Mesendoderm (in vitro differentiated cells): ENCODE data around the gene SMTN.
A peak's percentile ranks its signal among the peaks of the same experiment; 100 is the strongest.

Experiments
- DNase-seq: peaks from one replicate; pipeline ENCODE4 v3.0.0; 2013
- H2AK5ac ChIP-seq: 2 replicates; pipeline ENCODE4 v1.6.1; 2013; ENCODE audit warnings: low read length, inconsistent platforms
- H2BK120ac ChIP-seq: 2 replicates; pipeline ENCODE4 v1.6.1; 2013; ENCODE audit warnings: low read depth, mild to moderate bottlenecking, low read length, moderate library complexity, mixed read lengths
- H2BK15ac ChIP-seq: replicated peaks from 2 replicates; pipeline ENCODE4 v1.6.1; 2013; ENCODE audit warnings: low read depth, mild to moderate bottlenecking, moderate library complexity
- H2BK5ac ChIP-seq: 2 replicates; pipeline ENCODE4 v1.6.1; 2013; ENCODE audit warnings: low read length, inconsistent platforms
- H3K18ac ChIP-seq: 2 replicates; pipeline ENCODE4 v1.6.1; 2013; ENCODE audit warnings: mild to moderate bottlenecking, low read length, mixed read lengths
- H3K23ac ChIP-seq: one replicate; pipeline ENCODE4 v1.6.1; 2013; ENCODE audit warnings: low read length
- H3K27ac ChIP-seq: 2 replicates; pipeline ENCODE4 v1.5.1; 2013; ENCODE audit warnings: low read depth, mild to moderate bottlenecking, inconsistent platforms, low read length, moderate library complexity
- H3K27me3 ChIP-seq: 2 replicates; pipeline ENCODE4 v1.6.1; 2013; ENCODE audit warnings: low read length, control low read depth, mild to moderate bottlenecking, inconsistent platforms; ENCODE audit not compliant: insufficient read depth, poor library complexity
- H3K36me3 ChIP-seq: 2 replicates; pipeline ENCODE4 v1.6.1; 2013; ENCODE audit warnings: low read length, inconsistent platforms; ENCODE audit not compliant: control insufficient read depth, insufficient read depth
- H3K4ac ChIP-seq: one replicate; pipeline ENCODE4 v1.6.1; 2013; ENCODE audit warnings: low read depth, mild to moderate bottlenecking, low read length, moderate library complexity
- H3K4me1 ChIP-seq: 2 replicates; pipeline ENCODE4 v1.6.1; 2013; ENCODE audit warnings: low read depth, low read length, inconsistent platforms; ENCODE audit not compliant: control insufficient read depth
- H3K4me2 ChIP-seq: 2 replicates; pipeline ENCODE4 v1.6.1; 2013; ENCODE audit warnings: low read length
- H3K4me3 ChIP-seq: 2 replicates; pipeline ENCODE4 v1.5.1; 2013; ENCODE audit warnings: mild to moderate bottlenecking, low read length
- H3K56ac ChIP-seq: one replicate; pipeline ENCODE4 v1.6.1; 2013; ENCODE audit warnings: low read length
- H3K79me1 ChIP-seq: 2 replicates; pipeline ENCODE4 v1.6.1; 2013; ENCODE audit warnings: low read length, inconsistent platforms
- H3K79me2 ChIP-seq: 2 replicates; pipeline ENCODE4 v1.6.1; 2013; ENCODE audit warnings: mild to moderate bottlenecking, low read length; ENCODE audit not compliant: control insufficient read depth, insufficient read depth
- H3K9ac ChIP-seq: 2 replicates; pipeline ENCODE4 v1.6.1; 2013; ENCODE audit warnings: low read length, inconsistent platforms
- H4K5ac ChIP-seq: one replicate; pipeline ENCODE4 v1.6.1; 2013; ENCODE audit warnings: low read length
- H4K8ac ChIP-seq: one replicate; pipeline ENCODE4 v1.6.1; 2013; ENCODE audit warnings: low read depth, mild to moderate bottlenecking, control low read depth, low read length, moderate library complexity
- WGBS: extraction: QIAGEN DNeasy Blood & Tissue Kit; methylation state at CpG from one replicate; pipeline ENCODE4 v1.1.7; 2013; ENCODE audit warnings: low lambda C conversion rate, missing lambda C conversion rate; ENCODE audit not compliant: insufficient coverage; ENCODE audit errors: extremely low coverage; 5-methylcytosine and 5-hydroxymethylcytosine counted together

Gene SMTN

DNA sequence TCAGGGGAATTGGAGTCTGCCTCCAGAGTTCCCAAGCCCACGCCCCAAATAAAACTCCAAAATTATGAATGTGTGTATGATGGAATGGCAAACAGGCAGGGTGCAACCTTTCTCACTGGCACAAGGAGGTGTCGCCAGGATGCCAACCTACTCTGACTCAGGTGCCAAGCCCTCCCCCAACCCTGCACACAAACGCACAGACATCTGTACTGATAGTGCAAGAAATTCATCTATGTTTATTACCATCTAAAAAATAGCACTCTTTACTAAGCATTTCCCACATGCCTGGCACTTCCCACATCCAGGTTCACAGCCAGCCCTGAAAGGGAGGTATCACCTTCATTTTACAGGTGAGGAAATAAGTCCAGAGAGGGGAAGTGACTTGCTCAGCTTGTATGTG, 57.9 kb downstream of the SMTN start:
- H3K9ac ChIP-seq: peak overlapping the region; percentile 65
- no peak overlapping the region for H3K4ac ChIP-seq
- H4K8ac ChIP-seq: no peak overlapping the region
- H3K4me2 ChIP-seq: no peak overlapping the region
- H3K4me3 ChIP-seq: no peak overlapping the region
- no peak overlapping the region for H2BK15ac ChIP-seq
- no peak overlapping the region for H2AK5ac ChIP-seq
- no peak for DNase-seq
- H3K27me3 ChIP-seq: no peaks in the 10 kb centered on the region
- H3K18ac ChIP-seq: no peak overlapping the region
- peaks cover 3% of the 10 kb centered on the region for H3K36me3 ChIP-seq
- H3K56ac ChIP-seq: peak overlapping the region; percentile 89
- peaks cover 7% of the 10 kb centered on the region for H3K79me1 ChIP-seq
- no peak overlapping the region for H2BK120ac ChIP-seq
- WGBS: no CpG with 5 or more reads among the region's 3 CpGs
- H2BK5ac ChIP-seq: no peak overlapping the region
- H3K27ac ChIP-seq: no peak overlapping the region
- no peak overlapping the region for H3K23ac ChIP-seq
- H4K5ac ChIP-seq: no peak overlapping the region
- H3K79me2 ChIP-seq: peaks cover 11% of the 10 kb centered on the region
- peaks cover 4% of the 10 kb centered on the region for H3K4me1 ChIP-seq

DNA sequence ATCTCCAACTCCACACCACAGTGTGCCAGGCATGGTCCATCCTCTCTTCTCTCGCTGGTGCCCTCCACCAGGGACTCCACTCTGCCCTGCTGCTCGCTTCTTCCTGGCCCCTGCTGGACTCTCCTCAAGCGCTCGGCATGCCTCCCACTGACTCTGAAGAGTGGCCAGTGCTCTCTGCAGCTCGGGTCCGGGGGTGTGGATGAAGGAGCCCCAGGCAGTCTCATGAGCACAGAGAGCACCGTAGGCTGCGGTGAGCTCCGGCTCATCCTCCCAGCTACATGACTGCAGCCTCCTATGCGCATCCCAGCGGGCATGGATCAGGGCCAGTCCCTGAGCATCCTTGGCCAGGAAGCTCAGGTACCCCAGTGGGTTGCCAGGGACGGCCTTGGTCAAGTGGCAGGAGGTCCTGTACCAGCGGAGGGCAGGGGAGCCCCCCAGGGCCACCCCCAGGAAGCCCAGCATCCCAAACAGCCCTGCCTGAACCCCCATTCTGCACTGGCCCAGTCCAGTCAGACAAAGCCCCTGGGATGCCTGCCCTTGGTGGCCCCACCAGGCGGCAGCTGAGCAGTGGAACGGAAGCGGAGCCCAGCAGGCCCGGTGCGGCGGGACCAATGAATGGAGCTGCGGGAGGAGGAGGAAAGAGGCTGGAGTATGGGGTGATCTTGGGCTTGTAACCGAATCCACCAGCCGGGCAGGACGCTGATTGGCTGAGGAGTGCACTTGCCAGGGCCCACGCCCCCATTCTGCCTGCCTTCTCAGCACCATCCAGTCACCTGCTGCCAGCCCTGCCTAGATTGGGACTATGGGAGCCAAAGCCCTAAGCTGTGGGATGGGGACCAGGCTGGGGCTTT, 59.0 kb downstream of the SMTN start, which contains the start of gene PLA2G3:
Gene PLA2G3, minus strand, starts transcription at position 643 of the 851 bp plus-strand sequence. Its CDS starts 154 bp downstream, at position 489.
- WGBS: no CpG with 5 or more reads among the region's 24 CpGs
- H3K23ac ChIP-seq: no peak within 1 kb of the TSS
- H2BK15ac ChIP-seq: no peak within 1 kb of the TSS
- H3K36me3 ChIP-seq: peaks cover 3% of the 10 kb centered on the region
- peak within 1 kb of the TSS; percentile 89 for H3K56ac ChIP-seq
- H3K27me3 ChIP-seq: no peaks in the 10 kb centered on the region
- DNase-seq: peak; percentile 98
- peak within 1 kb of the TSS; percentile 10 for H3K18ac ChIP-seq
- H3K79me2 ChIP-seq: peaks cover 11% of the 10 kb centered on the region
- H2BK120ac ChIP-seq: no peak within 1 kb of the TSS
- H3K4me2 ChIP-seq: peak within 1 kb of the TSS; percentile 71
- peaks cover 4% of the 10 kb centered on the region for H3K4me1 ChIP-seq
- H3K9ac ChIP-seq: peak within 1 kb of the TSS; percentile 65
- H3K4ac ChIP-seq: peak within 1 kb of the TSS; percentile 46
- peak within 1 kb of the TSS; percentile 38 for H2BK5ac ChIP-seq
- H3K79me1 ChIP-seq: peaks cover 7% of the 10 kb centered on the region
- H2AK5ac ChIP-seq: peak within 1 kb of the TSS; percentile 76
- H4K5ac ChIP-seq: no peak within 1 kb of the TSS
- H4K8ac ChIP-seq: no peak within 1 kb of the TSS
- no peak within 1 kb of the TSS for H3K27ac ChIP-seq
- H3K4me3 ChIP-seq: peak within 1 kb of the TSS; percentile 28

DNA sequence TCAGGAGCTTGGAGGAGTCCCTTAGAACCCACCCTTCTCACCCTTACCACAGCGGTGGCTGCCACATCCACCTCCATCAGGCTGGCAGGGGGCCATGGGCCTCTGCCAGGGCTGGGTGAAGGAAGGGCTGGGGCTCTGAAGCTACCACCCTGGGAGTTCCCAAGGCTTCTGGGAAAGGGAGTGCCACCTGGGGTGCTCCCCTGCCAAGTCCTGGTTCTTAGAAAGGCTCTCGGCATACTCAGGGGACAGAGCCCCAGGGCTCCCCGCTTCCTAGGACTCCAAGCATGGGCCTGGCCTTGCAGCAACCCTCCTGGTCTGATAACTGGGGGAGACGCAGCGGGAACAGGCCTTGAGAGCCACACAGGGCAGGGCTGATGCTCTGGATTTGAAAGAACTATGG, 59.6 kb downstream of the SMTN start:
- Histone ChIP-seq H3K79me2 (peaks cover 11% of the 10 kb centered on the region), H3K27me3 (no peaks in the 10 kb centered on the region), H3K56ac (peak overlapping the region; percentile 79), H3K23ac (no peak overlapping the region), H4K5ac (no peak overlapping the region), H2AK5ac (peak overlapping the region; percentile 76), H3K4me3 (no peak overlapping the region), H2BK5ac (peak overlapping the region; percentile 38), H2BK120ac (no peak overlapping the region), H2BK15ac (no peak overlapping the region), H3K4me1 (peaks cover 4% of the 10 kb centered on the region), H4K8ac (no peak overlapping the region), H3K79me1 (peaks cover 7% of the 10 kb centered on the region), H3K9ac (no peak overlapping the region), H3K18ac (peak overlapping the region; percentile 10), H3K4ac (peak overlapping the region; percentile 46), H3K27ac (no peak overlapping the region), H3K4me2 (no peak overlapping the region), H3K36me3 (no peaks in the 10 kb centered on the region)
- no peak for DNase-seq
- WGBS: no CpG with 5 or more reads among the region's 5 CpGs

DNA sequence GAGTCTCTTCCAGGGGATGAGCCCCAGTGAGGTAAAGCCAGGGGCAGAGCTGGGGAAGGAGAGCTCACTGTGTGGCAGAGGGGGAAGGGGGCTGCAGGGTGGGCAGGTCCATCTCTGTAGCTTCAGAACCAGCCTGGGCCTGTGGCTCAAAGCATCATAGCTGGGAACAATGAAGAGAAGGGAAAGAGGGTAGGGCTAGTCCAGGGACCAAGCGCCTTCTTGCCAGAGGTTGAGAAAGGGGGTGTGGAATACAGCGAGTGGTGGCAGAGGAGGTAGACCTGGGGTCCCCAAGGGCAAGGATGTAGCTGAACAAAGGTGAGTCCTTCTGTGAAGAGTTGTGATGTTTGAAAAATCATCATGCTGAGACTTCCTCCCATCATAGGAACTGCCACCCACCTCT, 60.4 kb downstream of the SMTN start:
- no peak overlapping the region for H2BK5ac ChIP-seq
- no CpG with 5 or more reads among the region's 2 CpGs for WGBS

DNA sequence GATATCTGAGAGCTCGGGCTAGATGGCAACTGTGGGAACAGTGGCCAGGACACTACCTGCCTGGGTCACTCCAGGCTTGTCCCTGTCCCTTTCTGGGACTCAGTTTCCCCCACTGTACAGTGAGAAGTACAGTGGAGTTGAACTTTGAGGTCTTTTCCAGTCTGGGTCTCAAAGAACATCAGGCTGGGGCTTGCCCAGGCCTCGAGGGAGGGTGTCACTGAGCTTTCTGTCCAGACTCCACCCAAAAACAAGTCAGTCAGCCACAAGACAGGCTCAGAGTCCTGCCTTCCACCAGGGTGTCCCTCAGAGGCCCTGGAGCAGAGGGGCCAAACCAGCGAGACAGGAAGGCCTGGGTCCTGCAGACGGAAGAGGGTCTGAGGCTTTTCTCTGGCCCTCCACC, 61.2 kb downstream of the SMTN start:
- no peak overlapping the region for H3K4ac ChIP-seq
- H3K18ac ChIP-seq: no peak overlapping the region
- H3K9ac ChIP-seq: no peak overlapping the region
- no peak overlapping the region for H4K5ac ChIP-seq
- peaks cover 11% of the 10 kb centered on the region for H3K79me2 ChIP-seq
- H2BK5ac ChIP-seq: no peak overlapping the region
- DNase-seq: no peak
- peaks cover 4% of the 10 kb centered on the region for H3K4me1 ChIP-seq
- no peaks in the 10 kb centered on the region for H3K27me3 ChIP-seq
- WGBS: no CpG with 5 or more reads among the region's 4 CpGs
- no peak overlapping the region for H3K56ac ChIP-seq
- H3K4me2 ChIP-seq: no peak overlapping the region
- H3K27ac ChIP-seq: no peak overlapping the region
- H2BK15ac ChIP-seq: no peak overlapping the region
- no peak overlapping the region for H3K4me3 ChIP-seq
- H2AK5ac ChIP-seq: no peak overlapping the region
- no peaks in the 10 kb centered on the region for H3K36me3 ChIP-seq
- H2BK120ac ChIP-seq: no peak overlapping the region
- peaks cover 7% of the 10 kb centered on the region for H3K79me1 ChIP-seq
- no peak overlapping the region for H3K23ac ChIP-seq
- no peak overlapping the region for H4K8ac ChIP-seq

More for the DNA sequence above, 60.4 kb downstream of the SMTN start:
- Histone ChIP-seq H2BK15ac (no peak overlapping the region), H3K18ac (no peak overlapping the region), H3K4ac (no peak overlapping the region), H4K8ac (no peak overlapping the region), H3K79me1 (peaks cover 7% of the 10 kb centered on the region), H3K23ac (no peak overlapping the region), H4K5ac (no peak overlapping the region), H3K9ac (no peak overlapping the region), H3K56ac (peak overlapping the region; percentile 39), H3K27ac (no peak overlapping the region), H2BK120ac (no peak overlapping the region), H3K27me3 (no peaks in the 10 kb centered on the region), H3K36me3 (no peaks in the 10 kb centered on the region), H2AK5ac (peak overlapping the region; percentile 76), H3K79me2 (peaks cover 11% of the 10 kb centered on the region), H3K4me2 (no peak overlapping the region), H3K4me1 (peaks cover 4% of the 10 kb centered on the region), H3K4me3 (no peak overlapping the region)
- no peak for DNase-seq
